NCI-H510A treated with DMSO at 0.1 percent for 48 hours (cell line): ENCODE data around the gene SLC34A1.
"Not testable (repeated sequence)": the region's sequence is repeated elsewhere in the genome, so short reads cannot be mapped to it uniquely, and the experiment has no call there.

Source experiments
- DNase-seq: peaks from one replicate; lab custom pipeline; 2025; lab: John Stamatoyannopoulos, UW

SLC34A1 gene

DNA sequence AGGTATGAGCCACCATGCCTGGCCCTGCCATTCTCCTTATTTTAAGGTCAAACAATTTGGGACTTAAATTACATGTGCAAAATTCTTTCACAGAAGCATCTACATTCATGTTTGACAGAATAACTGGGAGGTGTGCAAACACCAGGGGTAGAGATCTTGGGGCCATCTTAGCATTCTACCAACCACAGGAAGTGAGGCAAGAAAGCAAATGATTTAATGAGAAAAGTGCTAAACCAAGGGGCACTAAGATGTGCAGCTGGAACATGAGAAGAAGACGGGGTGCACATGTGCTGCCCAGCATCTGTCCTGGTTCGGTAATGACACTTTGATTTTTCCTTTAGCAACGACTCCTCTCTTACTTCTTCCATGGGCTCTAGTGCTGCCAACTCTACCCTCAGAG lies 26.3 kb downstream of the SLC34A1 start:
- DNase-seq, result no peak

DNA sequence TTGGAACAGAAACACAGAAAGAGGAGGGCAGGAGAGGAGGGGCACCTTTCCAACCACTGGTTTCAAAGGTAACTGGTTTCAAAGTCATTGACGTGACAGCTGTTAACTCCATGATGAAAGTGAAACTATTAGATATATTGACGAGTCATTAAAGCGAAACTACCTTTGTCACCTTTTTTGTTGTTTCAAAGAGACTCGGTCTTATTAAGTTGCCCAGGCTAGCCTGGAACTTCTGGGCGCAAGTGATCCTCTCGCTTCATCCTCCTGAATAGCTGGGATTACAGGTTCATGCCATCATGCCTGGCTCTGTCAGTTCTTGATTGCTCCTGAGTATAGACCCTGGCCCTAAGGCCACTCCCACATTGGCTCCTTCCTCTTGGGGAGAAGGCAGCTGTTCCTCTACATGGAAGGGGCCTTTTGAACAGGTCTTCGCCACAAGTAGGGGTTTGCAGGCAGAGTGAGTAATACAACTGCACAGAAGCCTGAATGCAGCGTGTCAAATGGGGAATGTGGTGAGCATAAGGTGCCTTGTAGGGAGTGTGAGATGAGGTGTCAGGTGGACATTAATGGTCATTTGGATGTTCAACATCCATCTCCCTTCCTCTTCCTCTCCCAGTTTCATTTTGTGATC lies 28.5 kb downstream of the SLC34A1 start:
- DNase-seq, result no peak

DNA sequence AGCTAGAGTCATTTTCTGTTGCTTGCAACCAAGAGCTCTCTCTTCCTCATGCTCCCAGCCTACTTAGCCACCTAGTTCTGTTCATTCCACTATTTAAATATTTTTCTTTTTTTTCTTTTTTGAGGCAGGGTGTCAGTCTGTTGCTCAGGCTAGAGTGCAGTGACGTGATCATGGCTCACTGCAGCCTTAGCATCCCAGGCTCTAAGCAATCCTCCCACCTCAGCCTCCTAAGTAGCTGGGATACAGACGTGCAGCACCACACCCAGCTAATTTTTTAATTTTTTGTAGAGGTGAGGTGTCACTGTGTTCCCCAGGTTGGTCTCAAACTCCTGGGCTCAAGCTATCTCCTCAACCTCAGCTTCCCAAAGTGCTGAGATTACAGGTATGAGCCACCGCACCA lies 30.2 kb downstream of the SLC34A1 start:
- DNase-seq, result no peak

DNA sequence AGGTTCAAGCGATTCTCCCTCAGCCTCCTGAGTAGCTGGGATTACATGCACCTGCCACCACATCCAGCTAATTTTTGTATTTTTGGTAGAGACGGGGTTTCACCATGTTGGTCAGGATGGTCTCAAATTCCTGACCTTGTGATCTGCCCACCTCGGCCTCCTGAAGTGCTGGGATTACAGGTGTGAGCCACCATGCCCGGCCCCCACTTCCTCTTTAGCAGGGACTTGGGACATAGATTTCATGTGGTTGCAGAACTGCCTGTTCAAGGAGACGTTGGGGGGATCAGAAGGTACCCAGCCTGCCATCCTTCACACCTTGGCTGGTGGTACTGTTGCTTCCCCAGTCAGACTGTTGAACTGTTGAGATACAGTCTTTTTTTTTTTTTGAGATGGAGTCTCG lies 32.8 kb downstream of the SLC34A1 start:
- not testable (repeated sequence) for DNase-seq

DNA sequence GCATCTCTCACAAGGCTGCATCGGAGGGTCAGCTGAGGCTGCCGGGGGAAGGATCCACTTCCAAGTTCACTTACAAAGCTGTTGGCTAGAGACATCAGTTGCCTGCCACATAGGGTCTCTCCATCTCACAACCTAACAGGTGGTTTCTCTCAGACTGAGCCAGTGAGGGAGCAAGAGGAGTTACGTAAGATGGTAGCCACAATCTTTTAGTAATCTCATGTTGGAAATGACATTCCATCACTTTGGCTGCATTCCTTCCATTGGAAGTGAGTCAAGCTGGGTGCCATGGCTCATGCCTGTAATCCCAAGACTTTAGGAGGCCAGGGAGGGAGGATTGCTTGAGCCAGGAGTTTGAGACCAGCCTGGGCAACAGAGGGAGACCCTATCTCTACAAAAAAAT lies 34.8 kb downstream of the SLC34A1 start:
- DNase-seq, result no peak

DNA sequence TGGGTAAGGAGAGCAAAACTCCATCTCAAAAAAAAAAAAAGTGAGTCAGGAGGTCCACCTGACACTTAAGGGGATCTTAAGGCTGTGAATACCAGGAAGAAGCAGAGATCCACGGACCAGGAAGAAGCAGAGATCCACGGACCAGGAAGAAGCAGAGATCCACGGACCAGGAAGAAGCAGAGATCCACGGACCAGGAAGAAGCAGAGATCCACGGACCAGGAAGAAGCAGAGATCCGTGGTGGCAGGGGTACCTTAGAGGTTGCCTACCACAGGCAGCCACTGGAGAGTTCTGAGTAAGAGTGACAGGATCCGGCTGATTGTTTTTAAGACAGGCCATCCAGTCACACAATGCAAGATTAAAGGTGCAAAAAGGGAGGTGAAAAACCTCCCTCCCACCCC lies 36.2 kb downstream of the SLC34A1 start:
- DNase-seq, result not testable (repeated sequence)

DNA sequence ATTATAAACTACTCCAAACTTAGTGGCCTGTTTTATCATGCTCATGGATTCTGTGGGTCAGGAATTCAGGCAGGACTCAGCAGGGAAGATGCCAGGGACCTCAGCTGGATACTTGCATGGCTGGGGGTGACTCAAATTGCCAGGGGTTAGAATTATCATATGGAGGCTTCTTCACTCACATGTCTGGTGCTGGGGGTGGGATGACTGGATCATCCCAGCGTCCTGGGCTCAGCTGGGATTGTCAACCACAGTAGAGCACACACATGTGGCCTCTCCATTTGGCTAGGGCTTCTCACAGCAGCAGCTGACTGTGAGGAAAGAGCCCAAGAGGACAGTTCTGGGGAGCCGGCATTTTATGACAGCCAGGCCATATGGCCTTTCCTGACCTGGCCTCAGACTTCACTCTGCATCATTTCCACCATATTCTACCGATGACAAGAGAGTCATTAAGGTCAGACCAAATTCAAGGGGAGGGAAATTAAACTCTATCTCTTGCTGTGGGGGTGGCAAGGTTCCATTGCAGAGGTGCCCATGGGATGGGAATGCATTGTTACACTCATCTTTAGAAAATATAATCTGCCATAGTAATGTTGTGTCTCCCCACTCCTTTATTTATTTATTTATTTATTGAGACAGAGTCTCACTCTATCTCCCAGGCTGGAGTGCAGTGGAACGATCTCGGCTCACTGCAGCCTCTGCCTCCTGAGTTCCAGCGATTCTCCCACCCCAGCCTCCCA lies 37.0 kb downstream of the SLC34A1 start:
- no peak for DNase-seq

DNA sequence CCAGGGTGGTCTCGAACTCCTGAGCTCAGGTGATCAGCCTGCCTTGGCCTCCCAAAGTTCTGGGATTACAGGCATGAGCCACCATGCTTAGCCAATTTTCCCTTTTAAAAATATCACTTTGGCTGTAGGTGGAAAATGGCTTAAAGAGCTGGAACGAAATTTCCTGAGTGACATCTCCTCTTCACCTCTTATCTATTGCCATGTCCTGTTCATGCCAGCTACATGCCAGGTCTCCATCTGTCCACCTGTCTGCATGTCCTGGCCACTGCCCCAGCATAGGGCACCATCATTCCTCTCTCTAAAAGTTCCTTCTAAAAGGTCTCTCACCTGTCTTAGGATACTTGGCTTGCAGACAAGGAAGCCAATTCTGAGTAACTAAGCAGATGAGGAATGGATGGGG lies 39.4 kb downstream of the SLC34A1 start:
- no peak for DNase-seq

DNA sequence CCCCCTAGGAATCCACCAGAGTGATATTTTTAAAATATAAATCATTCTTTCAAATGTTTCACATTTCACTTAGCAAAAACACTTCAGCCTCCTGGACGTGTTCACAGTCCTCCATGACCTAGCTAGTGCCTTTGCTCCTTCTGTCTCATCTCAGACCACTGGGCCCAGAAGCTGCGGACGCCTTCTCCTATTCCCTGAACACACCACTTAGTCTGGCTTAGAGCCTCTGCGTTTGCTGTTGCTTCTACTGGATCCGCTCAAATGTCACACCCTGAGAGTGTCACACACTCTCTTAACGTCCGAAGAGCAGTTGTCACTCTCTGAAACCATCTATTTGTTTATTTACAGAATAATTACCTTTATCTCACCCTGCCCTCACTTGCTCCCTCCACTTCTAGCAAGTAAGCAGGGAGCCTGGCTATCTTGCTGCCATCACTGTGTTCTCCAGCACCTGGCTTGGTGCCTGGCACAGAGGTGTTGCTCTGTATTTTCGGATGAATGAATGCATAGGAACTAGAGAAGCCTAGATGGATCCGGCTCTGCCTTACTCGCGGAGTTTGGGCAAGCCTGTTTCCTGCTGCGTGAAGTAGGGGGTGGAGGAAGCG lies 41.1 kb downstream of the SLC34A1 start:
- DNase-seq, result peak; percentile 46

DNA sequence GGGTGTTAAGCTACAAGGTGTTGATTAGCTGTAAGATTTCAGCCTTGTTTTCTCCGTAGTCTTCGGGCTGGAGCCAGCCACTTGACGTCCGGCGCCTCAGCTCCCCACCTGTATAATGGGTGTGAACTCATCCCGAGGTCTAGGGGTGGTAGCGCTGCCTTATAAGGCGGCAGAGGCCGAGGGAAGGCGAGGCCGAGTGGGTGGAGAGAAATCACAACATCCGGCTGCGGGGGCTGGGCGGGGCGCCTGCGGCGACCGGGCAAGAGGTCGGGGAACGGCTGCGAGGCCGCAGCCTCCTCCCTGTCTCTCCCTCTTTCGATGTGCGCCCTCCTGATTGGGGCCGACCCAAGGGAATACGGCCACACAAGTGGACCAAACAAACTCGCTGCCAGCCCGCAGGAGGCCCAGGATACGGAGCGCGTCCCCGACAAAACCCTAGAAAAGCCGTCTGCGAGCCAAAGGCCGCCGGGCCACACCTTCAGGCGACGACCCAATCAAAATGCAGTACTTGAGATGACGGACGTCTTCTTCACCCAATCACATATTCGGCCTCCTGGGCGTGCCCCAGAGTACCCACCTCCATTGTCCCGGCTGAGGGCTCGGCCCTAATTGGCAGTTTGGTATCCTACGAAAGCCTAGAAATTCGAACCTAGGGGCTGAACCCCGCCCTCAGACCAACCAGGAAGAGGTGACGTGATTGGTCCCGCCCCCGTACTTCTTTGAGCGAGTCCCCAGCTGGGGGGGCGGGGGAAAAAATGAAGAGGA lies 41.7 kb downstream of the SLC34A1 start:
- DNase-seq, result peak; percentile 96

DNA sequence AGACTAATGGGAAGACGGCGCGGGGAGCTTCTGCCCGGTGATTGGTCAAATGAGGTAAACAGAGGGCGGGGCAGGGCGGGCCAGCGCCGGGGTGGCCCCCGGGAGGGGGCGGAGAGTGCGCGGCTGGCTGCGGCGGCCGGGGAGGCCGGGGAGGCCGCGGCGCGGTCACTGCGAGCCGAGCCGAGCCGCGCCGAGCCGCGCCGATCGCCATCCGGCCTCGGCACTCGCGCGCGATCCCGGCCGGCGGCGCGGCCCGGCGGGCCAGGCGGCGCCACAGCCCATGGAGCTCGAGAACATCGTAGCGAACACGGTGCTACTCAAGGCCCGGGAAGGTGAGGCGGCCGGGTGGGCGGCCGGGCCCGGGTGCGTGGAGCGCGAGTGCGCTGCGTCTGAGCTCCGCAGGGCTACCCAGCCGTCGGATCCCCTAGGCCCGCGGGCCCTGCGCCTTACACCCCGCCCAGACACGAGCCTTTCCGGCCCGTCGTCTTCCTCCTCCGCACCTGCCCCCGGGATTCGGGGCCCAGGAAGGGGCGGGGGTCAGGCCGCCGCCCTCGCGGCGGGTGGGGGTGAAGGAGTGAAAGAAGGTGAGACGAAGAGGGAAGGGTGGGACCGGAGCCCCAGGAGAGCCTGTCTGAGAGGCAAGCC lies 42.5 kb downstream of the SLC34A1 start, which contains the start of gene GRK6:
Gene GRK6, plus strand, starts transcription at position 111 of the 645 bp plus-strand sequence. Its CDS starts 170 bp downstream, at position 281.
- no peak for DNase-seq

DNA sequence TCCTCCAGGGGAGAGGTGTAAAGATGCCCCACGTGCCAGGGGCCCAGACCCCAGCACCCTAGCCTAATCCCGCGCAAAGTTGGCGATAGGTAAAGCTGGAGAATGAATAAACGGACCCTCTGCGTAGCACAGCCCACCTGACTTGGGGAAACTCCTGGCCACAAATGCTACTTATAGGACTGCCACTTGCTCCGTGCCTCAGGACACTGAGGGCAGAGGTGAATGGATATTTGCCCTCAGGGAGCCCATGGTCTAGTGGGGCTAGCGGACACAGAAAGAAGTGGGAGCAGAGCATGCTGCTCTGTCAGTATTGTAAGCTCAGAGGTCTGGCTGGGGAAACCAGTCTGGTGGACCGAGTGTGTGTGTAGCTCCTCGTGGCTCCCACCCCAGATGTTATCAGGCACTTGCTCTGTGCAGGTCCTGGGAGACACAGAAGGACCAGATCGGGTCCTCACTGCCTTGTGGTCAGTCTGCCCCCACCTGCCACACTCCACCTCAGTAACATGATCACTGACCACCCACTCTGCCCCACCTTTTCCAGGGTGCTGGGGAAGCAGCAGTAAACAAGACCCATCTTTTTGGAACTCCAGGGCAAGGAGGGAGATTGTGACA lies 43.1 kb downstream of the SLC34A1 start:
- no peak for DNase-seq

DNA sequence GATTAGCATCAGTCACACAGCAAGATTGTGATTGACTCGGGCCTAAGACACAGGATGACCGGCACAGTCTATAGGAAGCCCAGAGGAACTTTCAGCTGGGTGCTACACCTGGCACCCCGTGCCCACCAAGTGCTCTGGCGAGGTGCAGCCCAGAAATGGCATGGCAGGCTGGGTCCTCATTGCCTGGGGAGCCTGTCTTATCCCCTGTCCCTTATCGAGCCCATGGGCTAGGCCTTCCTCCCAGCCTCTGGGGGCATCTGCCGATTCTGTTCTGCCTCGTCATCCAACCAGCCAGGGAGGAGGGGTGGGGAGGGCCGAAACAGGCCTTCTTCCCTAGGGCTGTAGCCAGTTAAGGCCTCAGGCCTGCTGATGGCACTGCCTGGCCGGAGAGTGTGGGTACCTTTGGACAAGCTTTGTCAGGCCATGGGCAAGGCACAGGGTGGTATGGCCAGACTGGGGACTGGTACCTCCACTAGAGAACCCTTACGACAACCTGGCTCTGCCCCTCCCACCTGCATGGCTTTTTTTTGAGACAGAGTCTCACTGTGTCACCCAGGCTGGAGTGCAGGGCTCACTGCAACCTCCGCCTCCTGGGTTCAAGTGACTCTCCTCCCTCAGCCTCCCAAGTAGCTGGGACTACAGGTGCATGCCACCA lies 43.8 kb downstream of the SLC34A1 start:
- DNase-seq, result no peak

DNA sequence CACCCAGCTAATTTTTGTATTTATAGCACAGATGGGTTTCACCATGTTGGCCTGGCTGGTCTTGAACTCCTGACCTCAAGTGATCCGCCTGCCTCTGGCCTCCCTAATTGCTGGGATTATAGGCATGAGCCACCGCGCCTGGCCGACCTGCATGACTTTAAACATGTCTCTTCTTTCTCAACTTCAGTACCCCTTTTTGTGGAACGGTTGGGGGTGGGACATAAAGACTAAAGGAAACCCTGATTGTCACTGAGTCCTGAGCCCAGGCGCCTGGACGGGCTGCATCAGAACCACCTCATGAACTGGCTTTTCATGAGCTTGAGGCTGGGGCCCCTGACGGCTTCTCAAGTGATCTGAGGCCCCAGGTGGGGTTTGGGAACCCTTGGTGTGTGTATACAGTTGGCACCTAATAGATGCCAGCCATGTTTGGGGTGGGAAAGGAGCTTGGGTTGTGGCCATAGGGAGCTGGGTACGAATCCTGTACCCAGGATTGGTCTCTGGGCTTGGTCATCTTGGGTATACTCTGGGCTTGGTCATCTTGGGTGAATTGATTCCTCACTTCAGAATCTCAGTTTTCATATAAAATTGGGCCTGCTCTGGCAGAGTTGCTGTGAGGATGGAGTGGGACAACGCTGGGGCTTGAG lies 44.5 kb downstream of the SLC34A1 start:
- no peak for DNase-seq

DNA sequence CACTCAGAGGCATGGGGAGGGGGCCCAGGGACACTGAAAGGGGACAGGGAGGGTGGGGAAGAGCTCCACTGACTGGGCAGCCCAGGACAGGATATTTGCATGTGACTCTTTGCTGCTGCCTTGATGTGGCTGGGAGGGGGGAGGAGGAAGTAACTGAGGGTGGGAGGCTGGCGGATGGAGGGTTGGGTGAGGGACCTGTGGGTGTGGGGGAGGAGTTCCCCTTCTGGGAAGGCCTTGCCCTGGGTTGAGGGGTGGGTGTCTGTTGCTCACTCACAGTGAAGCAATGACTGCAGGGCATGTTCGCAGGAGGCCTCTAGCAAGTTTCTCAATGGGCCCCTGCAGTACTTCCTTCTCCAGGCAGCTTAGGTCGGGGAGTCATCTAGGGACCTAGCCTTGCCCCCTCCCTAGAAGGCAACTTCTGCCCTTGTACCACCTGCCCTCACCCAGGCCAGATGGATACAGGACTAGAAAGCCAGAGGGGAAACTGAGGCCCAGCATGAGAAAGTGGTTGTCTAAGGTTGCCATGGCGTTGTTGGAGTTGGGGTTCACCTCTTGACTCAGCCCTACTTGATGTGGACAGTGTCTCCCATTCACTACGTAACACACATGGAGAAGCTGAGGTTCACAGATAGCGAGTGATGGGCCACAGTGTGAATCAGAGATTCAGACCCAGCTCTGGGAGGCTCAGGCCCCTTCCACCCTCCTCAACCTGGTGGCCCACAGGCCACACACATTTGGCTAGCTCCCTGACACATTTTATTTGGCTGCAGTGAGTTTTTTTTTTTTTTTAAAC lies 45.2 kb downstream of the SLC34A1 start:
- no peak for DNase-seq

DNA sequence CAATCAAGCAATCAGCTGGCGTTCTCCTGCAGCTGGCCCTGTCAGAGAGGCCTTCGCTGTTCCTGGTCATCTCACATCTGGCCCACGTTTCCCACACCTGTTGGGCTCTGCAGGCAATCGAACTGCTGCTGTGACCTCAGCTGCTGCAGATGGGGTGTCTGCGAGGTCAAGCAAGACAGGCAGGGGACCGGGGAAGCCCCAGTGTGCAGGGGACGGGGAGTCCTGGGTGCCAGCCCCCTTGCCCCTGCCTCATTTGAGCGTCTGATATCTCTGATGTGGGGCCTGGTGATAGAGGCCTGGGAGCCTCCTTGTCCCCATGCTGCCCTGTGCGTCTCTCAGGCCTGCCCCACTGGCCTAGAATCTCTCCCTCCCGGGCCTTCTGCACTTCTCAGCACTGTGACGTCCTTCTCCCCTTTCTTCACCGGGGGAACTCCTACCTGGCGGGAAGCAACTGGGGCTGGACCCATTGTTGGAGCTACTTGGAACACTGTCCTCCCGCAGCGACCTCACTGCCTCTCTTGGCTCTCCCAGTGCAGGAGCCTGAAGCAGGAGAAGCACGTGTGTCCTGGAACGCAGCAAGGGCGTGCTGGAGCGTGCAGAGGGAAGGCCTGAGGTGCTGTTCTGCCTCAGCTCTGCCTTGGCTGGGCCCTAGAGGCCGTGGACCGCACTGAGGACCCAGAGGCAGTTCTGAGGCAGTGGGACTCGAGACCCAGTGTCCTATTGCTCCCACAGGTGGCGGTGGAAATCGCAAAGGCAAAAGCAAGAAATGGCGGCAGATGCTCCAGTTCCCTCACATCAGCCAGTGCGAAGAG lies 46.1 kb downstream of the SLC34A1 start:
- no peak for DNase-seq

DNA sequence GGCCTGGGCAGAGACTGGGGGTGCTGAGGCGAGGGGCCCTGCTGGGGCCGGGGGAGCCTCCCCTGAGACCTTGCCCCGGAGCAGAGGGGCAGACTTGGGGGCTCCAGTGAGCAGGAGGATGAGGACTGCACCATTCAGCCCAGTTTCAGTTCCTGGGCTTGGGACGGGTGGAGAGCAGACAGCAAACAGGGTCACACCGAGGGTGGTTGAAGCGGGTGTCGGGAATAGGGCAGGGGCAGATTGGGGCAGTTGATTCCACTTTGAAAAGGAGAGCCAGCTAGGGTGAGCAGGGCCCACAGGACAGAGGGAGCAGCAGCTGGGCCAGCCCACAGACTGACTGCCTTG lies 46.7 kb downstream of the SLC34A1 start:
- DNase-seq, result no peak

DNA sequence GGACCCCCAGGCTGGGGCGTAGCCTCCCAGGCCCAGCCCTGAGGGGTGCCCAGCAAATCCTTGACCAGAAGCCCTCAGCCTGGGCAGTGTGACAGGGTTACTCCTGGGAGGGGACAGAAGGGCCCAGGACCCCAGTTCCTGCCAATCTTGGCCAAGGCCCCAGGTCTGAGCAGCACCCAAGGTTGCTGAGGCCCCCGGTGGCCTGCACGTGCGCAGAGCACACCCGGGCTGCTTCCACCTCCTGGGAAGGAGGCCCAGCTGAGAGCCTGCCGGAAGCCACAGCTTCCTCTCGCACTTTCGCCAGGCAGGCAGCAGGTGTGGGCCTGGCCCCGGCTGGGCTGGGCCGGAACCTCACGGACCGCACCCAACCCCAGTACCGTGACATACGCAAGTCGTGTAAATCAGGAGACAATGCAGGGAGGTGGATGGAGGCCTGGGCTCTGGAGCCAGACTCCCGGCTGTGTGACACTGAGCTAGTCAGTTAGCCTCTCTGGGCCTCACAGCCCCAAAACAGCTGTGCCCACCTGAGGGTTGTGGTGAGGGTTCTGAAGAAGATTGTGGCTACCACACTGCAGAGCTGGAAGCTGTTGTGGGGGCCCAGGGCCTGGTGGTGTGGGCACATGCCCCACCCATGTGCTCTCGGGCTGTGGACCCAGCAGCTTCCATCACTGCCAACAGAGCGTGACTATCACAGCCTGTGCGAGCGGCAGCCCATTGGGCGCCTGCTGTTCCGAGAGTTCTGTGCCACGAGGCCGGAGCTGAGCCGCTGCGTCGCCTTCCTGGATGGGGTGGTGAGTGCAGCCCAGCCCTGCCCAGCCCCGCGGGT lies 47.3 kb downstream of the SLC34A1 start:
- no peak for DNase-seq
